Measurements from ENCODE around the gene RFESD.

DNA sequence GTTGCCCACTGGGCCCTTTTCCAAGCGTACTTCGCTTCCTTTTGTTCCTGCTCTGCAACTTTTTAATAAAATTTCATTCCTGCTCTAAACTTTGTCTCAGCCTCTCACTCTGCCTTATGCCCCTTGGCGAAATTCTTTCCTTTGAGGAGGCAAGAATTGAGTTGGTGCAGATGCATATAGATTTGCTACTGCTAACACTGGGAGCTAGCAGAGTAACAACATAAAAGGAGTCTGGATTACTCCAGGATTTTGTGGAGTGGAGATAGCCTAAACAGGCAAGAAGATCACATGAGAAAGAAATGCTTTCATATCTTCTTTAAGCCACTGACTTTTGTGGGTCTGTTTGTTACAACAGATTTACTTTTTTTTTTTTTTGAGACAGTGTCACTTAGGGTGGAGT is 12.9 kb upstream of the RFESD start:
- TF ChIP-seq POLR2A (IDR thresholded peaks at IDR 0.05; ENCODE audit: low read length): no peak
- TF ChIP-seq GATA1 (IDR thresholded peaks at IDR 0.05; ENCODE audit: low read depth, low read length): no peak

All from erythroblast (primary cell).